Spleen (tissue), 11 donors: Measurements from ENCODE around the gene RAB11FIP5. TPM values are rescaled to one million over a fixed set of nuclear protein-coding genes. Genes with fewer than 3 reads are reported as not detected.

Source experiments
- DNase-seq: peaks from one replicate; pipeline ENCODE4 v3.0.0-alpha.2; 2020
- H3K27ac ChIP-seq, 8 donors: fragments of 200-600 bp; sonication (generic) in 7 of 8; 1 replicate in 4 of 8; 2 replicates in 4 of 8; pipeline versions ENCODE4 v1.5.0 to v1.8.0; 2016 to 2021; ENCODE audit warnings: inconsistent platforms in 4 of 8, mild to moderate bottlenecking in 4 of 8, moderate library complexity in 1 of 8
- H3K27me3 ChIP-seq, 7 donors: fragments of 200-600 bp; sonication (generic) in 6 of 7; replicated peaks in 1 of 7; 1 replicate in 4 of 7; 2 replicates in 3 of 7; pipeline versions ENCODE4 v1.5.0 to v1.8.0; 2016 to 2021; ENCODE audit warnings: inconsistent platforms in 3 of 7, mild to moderate bottlenecking in 1 of 7
- H3K36me3 ChIP-seq, 6 donors: fragments of 200-600 bp; sonication (generic) in 5 of 6; 1 replicate in 4 of 6; 2 replicates in 2 of 6; pipeline versions ENCODE4 v1.5.0 to v1.8.0; 2016 to 2021; ENCODE audit warnings: inconsistent platforms in 2 of 6
- H3K4me1 ChIP-seq, 6 donors: fragments of 200-600 bp; sonication (generic) in 5 of 6; 1 replicate in 3 of 6; 2 replicates in 3 of 6; pipeline versions ENCODE4 v1.5.0 to v1.8.0; 2016 to 2021; ENCODE audit warnings: inconsistent platforms in 3 of 6
- H3K4me3 ChIP-seq, 8 donors: fragments of 200-600 bp; sonication (generic) in 7 of 8; 1 replicate in 4 of 8; 2 replicates in 4 of 8; pipeline versions ENCODE4 v1.5.0 to v1.8.0; 2016 to 2021; ENCODE audit warnings: inconsistent platforms in 4 of 8, mild to moderate bottlenecking in 4 of 8, moderate library complexity in 2 of 8
- H3K9me3 ChIP-seq, 8 donors: fragments of 200-600 bp; sonication (generic) in 7 of 8; 1 replicate in 4 of 8; 2 replicates in 4 of 8; pipeline versions ENCODE4 v1.5.0 to v1.8.0; 2016 to 2021; ENCODE audit warnings: inconsistent platforms in 4 of 8
- POLR2A ChIP-seq, 3 donors: fragments of 450-650 bp; IDR thresholded peaks; one replicate each; pipeline ENCODE4 v1.5.1; 2017; ENCODE audit warnings: antibody characterized with exemption in 3 of 3, mild to moderate bottlenecking in 1 of 3
- POLR2AphosphoS5 ChIP-seq, 3 donors: sonication (generic); formaldehyde crosslinking; IDR thresholded peaks; one replicate each; pipeline ENCODE4 v1.5.1; 2017; ENCODE audit warnings: antibody characterized with exemption in 3 of 3
- WGBS, 5 donors: extraction: QIAGEN DNeasy Blood & Tissue Kit in 3 of 5; methylation state at CpG; one replicate each; pipeline versions ENCODE4 v1.1.5 to v1.1.7; 2013 to 2018; 5-methylcytosine and 5-hydroxymethylcytosine counted together
- intact Hi-C: fragments of 100-400 bp; cut with DNase I; formaldehyde crosslinking; loops from one replicate; pipeline ENCODE4 v1.15.0; 2023; ENCODE audit warnings: low total_unique reads
- polyA plus RNA-seq, 3 donors: library from polyadenylated mRNA; stranded (reverse); fragments of 200-250 nt; gene quantifications; one replicate each; pipeline ENCODE4 v1.2.1, GENCODE V29; 2013
- total RNA-seq, 7 donors: library from RNA; depleted of rRNA in 3 of 7; stranded (reverse); fragments of >200 nt in 3 of 7; fragmentation: NEBNext Ultra II Directional in 4 of 7; extraction: Animal tissue kit (Norgen Biotek cat#: 25700) in 4 of 7; gene quantifications; one replicate each; pipeline versions ENCODE4 v1.1.0 to v1.2.1, GENCODE V29; 2016 to 2021
- TF ChIP-seq, protein P1 (sequence below), 11 experiments: fragments of 200-600 bp in 7 of 11; fragments of 450-650 bp in 4 of 11; sonication (generic) in 4 of 11; IDR thresholded peaks in 8 of 11; conservative IDR thresholded peaks in 3 of 11; 1 replicate in 7 of 11; 2 replicates in 4 of 11; pipeline versions ENCODE4 v1.4.0 to v1.8.0; 2016 to 2021; ENCODE audit warnings: antibody characterized with exemption in 11 of 11, inconsistent platforms in 4 of 11, mild to moderate bottlenecking in 1 of 11
- donor health status: healthy with polysubstance abuse.
- donor health status: DM: no; HTN: no; CAD: no; lungs with moderate emphysema.
- donor health status: DM: no; HTN: no; CAD: no.
- donor health status: Bipolar disorder and iron deficiency.
- donor health status: healthy.
- donor health status: DM: no; HTN: no; CAD: no.
- donor health status: DM: yes; HTN: yes; CAD: no.

The RAB11FIP5 gene
- total and polyA plus RNA-seq, 10 donors, result 9.5 to 127 (median 71.5) TPM

DNA sequence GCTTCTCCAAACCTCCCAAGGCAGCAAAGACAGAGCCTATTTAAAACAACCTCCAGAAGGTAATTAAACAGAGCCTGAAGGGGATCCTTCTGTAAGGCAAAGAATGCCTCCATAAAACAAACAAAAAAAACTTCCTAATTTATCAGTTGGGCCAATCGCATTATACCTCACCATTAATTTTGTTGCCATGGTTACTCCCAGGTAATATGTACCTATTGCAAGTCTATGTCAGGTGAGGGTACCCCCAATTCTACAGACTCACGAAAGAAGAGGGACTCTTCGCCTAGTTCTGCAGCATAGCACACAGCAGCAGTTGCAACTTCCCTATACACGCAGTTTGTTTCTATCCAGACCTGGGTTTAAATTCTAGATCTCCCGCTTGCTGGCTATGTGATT lies 80.0 kb downstream of the RAB11FIP5 start:
- DNase-seq, result no peak
- TF ChIP-seq POLR2A (IDR thresholded peaks at IDR 0.05) (no peak), POLR2AphosphoS5 (IDR thresholded peaks at IDR 0.05) (no peak)
- TF ChIP-seq, protein P1, sequence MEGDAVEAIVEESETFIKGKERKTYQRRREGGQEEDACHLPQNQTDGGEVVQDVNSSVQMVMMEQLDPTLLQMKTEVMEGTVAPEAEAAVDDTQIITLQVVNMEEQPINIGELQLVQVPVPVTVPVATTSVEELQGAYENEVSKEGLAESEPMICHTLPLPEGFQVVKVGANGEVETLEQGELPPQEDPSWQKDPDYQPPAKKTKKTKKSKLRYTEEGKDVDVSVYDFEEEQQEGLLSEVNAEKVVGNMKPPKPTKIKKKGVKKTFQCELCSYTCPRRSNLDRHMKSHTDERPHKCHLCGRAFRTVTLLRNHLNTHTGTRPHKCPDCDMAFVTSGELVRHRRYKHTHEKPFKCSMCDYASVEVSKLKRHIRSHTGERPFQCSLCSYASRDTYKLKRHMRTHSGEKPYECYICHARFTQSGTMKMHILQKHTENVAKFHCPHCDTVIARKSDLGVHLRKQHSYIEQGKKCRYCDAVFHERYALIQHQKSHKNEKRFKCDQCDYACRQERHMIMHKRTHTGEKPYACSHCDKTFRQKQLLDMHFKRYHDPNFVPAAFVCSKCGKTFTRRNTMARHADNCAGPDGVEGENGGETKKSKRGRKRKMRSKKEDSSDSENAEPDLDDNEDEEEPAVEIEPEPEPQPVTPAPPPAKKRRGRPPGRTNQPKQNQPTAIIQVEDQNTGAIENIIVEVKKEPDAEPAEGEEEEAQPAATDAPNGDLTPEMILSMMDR (IDR thresholded peaks at IDR 0.05 in 8 of 11, conservative IDR thresholded peaks at IDR 0.05 in 3 of 11), result no peak
- Histone ChIP-seq H3K9me3 (no peaks in the 10 kb centered on the region), H3K36me3 (peaks cover 0 to 40% (median 0%) of the 10 kb centered on the region in 6 donors), H3K27me3 (no peaks in the 10 kb centered on the region), H3K4me1 (peaks cover 0 to 61% (median 0%) of the 10 kb centered on the region in 6 donors), H3K4me3 (no peak overlapping the region), H3K27ac (peak overlapping the region in 5 of 8 donors; percentile 64 to 85 (median 82))
- intact Hi-C loops, result no loop called here
- 74 to 88% (median 82%) methylated on average over 5 of the region's 5 CpGs for WGBS, 5 donors

DNA sequence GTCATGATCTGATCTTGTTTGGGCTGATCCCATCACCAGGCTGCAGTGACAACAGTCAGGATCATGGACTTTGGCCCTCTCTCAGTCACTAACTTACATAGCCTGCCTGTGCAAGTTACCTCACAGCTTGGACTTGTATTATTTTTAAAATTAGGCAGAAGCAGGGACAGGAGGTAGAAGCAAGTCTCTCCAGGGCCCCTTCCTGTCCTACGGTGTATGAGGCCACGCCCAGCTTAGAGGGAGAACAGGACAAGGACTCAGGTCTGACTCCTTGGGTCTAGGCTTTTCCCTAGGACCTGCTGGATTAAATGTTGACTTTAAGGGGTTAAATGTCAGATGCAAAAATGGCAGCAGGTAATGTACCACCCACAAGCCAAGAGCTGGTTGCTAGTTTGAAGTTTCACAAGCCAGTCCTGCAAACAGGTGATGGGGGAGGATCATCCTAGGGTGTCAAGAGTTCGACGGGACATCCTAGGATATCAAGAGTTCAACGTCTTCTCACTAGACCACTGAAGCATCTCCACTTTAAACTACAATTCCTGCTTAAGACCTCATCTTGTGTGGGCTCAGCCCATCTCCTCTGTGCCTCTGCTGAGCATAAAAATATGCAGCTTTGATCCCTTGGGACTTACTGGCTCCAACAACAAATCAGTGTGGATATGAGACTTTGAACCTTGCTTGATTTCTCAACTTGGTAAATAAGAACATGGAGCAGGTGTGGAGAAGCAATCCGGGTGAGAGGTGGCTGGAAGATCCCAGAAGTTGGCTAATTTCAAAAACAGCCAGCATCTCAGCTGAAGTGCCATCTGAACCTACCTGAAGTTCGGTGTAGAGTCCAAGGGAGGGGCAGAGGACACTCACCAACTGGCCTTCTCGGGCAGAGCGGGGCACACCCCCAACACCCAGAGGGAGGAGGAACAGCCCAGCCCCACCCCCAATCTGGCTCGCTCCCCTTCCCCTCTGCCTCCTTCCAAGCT lies 80.7 kb downstream of the RAB11FIP5 start:
- Histone ChIP-seq H3K27me3 (no peaks in the 10 kb centered on the region), H3K36me3 (peaks cover 0 to 38% (median 0%) of the 10 kb centered on the region in 6 donors), H3K4me3 (no peak overlapping the region), H3K9me3 (no peaks in the 10 kb centered on the region), H3K27ac (peak overlapping the region in 4 of 8 donors; percentile 64 to 85 (median 82)), H3K4me1 (peaks cover 0 to 57% (median 0%) of the 10 kb centered on the region in 6 donors)
- TF ChIP-seq POLR2A (IDR thresholded peaks at IDR 0.05) (no peak), POLR2AphosphoS5 (IDR thresholded peaks at IDR 0.05) (no peak)
- TF ChIP-seq, protein P1 (IDR thresholded peaks at IDR 0.05 in 8 of 11, conservative IDR thresholded peaks at IDR 0.05 in 3 of 11), result no peak
- no peak for DNase-seq
- WGBS, 5 donors, result 82 to 92% (median 84%) methylated on average over 10 of the region's 10 CpGs
- intact Hi-C loops, result no loop called here

DNA sequence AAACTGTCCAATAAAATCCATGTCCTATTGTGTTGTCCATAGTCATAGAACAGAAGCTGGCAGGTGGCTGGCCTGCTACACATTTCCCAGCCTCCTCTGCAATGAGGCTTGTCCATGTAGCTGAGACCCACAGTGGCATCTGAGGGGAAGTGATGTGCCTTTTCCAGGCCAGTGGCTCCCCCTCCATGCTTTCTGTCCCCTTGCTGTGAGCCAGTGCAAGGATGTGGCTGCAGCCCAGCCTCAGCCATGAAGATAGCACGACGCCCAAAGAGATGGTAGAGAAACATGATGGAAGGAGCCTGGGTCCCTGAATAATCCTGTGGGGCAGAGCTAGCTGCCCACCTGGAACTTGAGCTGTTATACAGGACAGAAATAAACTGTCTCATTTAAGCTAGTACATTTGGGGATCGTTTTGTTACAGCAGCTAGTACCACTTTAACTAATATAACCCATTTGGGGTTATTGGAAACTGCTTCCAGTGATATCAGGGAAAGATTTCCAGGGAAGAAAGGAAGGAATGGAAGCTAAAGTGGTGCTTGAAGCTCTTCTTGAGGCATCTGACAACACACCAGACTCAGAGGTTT lies 81.6 kb downstream of the RAB11FIP5 start:
- intact Hi-C loops, result no loop called here
- Histone ChIP-seq H3K4me1 (peaks cover 0 to 49% (median 0%) of the 10 kb centered on the region in 6 donors), H3K27me3 (no peaks in the 10 kb centered on the region), H3K4me3 (no peak overlapping the region), H3K36me3 (peaks cover 0 to 33% (median 0%) of the 10 kb centered on the region in 6 donors), H3K27ac (no peak overlapping the region), H3K9me3 (no peaks in the 10 kb centered on the region)
- TF ChIP-seq POLR2AphosphoS5 (IDR thresholded peaks at IDR 0.05), result no peak
- no peak for TF ChIP-seq POLR2A (IDR thresholded peaks at IDR 0.05)
- TF ChIP-seq, protein P1 (IDR thresholded peaks at IDR 0.05 in 8 of 11, conservative IDR thresholded peaks at IDR 0.05 in 3 of 11), result no peak
- DNase-seq, result no peak
- WGBS, 5 donors, result 90 to 96% (median 95%) methylated on average over 3 of the region's 3 CpGs

DNA sequence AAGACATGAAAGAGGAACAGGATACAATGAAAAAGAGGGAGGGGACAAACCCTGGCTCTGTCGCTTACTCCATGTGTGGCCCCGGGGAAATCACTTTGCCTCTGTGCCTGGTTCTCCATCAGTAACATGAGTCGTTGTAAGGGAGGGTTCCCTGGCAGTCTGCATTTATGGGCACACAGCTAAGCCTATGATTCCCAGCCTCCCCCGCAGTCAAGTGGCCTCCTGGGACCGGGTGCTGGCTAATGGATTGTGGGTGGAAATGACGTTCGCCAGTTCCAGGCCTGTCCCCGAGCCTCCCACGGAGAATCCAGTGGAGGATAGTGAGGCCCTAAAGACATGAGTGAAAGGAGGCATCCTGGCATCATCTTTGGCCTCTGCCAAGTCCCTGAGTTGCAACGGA lies 83.9 kb downstream of the RAB11FIP5 start:
- TF ChIP-seq POLR2A (IDR thresholded peaks at IDR 0.05), result no peak
- no peak for TF ChIP-seq POLR2AphosphoS5 (IDR thresholded peaks at IDR 0.05)
- TF ChIP-seq, protein P1 (IDR thresholded peaks at IDR 0.05 in 8 of 11, conservative IDR thresholded peaks at IDR 0.05 in 3 of 11), result no peak
- no peak overlapping the region for H3K27ac ChIP-seq
- no peaks in the 10 kb centered on the region for H3K27me3 ChIP-seq
- no peak overlapping the region for H3K4me3 ChIP-seq
- intact Hi-C loops, result no loop called here
- no peaks in the 10 kb centered on the region for H3K9me3 ChIP-seq
- DNase-seq, result no peak
- H3K4me1 ChIP-seq, result peaks cover 0 to 27% (median 0%) of the 10 kb centered on the region in 6 donors
- peaks cover 0 to 36% (median 0%) of the 10 kb centered on the region in 6 donors for H3K36me3 ChIP-seq
- 82 to 88% (median 86%) methylated on average over 10 of the region's 10 CpGs for WGBS, 5 donors
